HL-60 (cell line): ENCODE measurements around the gene RAB3C.

Source experiments
- GABPA ChIP-seq: IDR thresholded peaks from 2 replicates; pipeline ENCODE4 v1.6.1; 2012; ENCODE audit warnings: low read depth
- POLR2AphosphoS5 ChIP-seq: IDR thresholded peaks from 2 replicates; pipeline ENCODE4 v1.6.1; 2012; ENCODE audit warnings: low read depth
- SPI1 ChIP-seq: IDR thresholded peaks from 2 replicates; pipeline ENCODE4 v1.6.1; 2012; ENCODE audit warnings: low read depth, mild to moderate bottlenecking, borderline replicate concordance
- TF ChIP-seq, protein P1 (sequence below): IDR thresholded peaks from one replicate; pipeline ENCODE4 v1.5.1; 2011; ENCODE audit warnings: low read length, control low read depth, inconsistent platforms; ENCODE audit not compliant: insufficient read depth
- TF ChIP-seq, protein P2 (sequence below): IDR thresholded peaks from 2 replicates; pipeline ENCODE4 v1.6.1; 2012; ENCODE audit warnings: low read depth; ENCODE audit not compliant: insufficient replicate concordance

DNA sequence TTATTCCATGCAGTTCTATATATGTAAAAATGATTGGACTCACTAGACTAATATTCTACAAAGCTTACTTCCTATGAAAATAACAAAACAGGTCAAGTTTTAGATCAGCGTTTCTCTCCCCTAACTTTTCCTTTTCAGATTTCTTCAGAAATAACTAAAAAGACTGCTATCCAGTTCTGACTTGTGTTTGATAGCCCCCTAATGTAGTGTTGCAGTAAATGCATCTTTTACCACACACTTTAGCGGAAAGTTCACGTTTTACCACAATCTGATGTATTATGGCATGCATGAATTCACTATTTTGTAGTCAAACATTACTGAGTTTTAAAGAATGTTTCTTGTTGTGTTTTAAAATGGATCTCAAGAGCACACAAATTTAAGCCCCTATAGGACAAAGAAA is 292.7 kb downstream of the RAB3C start:
- TF ChIP-seq, protein P1, sequence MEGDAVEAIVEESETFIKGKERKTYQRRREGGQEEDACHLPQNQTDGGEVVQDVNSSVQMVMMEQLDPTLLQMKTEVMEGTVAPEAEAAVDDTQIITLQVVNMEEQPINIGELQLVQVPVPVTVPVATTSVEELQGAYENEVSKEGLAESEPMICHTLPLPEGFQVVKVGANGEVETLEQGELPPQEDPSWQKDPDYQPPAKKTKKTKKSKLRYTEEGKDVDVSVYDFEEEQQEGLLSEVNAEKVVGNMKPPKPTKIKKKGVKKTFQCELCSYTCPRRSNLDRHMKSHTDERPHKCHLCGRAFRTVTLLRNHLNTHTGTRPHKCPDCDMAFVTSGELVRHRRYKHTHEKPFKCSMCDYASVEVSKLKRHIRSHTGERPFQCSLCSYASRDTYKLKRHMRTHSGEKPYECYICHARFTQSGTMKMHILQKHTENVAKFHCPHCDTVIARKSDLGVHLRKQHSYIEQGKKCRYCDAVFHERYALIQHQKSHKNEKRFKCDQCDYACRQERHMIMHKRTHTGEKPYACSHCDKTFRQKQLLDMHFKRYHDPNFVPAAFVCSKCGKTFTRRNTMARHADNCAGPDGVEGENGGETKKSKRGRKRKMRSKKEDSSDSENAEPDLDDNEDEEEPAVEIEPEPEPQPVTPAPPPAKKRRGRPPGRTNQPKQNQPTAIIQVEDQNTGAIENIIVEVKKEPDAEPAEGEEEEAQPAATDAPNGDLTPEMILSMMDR, result no peak
- TF ChIP-seq SPI1 (no peak), POLR2AphosphoS5 (no peak), GABPA (no peak)
- TF ChIP-seq, protein P2, sequence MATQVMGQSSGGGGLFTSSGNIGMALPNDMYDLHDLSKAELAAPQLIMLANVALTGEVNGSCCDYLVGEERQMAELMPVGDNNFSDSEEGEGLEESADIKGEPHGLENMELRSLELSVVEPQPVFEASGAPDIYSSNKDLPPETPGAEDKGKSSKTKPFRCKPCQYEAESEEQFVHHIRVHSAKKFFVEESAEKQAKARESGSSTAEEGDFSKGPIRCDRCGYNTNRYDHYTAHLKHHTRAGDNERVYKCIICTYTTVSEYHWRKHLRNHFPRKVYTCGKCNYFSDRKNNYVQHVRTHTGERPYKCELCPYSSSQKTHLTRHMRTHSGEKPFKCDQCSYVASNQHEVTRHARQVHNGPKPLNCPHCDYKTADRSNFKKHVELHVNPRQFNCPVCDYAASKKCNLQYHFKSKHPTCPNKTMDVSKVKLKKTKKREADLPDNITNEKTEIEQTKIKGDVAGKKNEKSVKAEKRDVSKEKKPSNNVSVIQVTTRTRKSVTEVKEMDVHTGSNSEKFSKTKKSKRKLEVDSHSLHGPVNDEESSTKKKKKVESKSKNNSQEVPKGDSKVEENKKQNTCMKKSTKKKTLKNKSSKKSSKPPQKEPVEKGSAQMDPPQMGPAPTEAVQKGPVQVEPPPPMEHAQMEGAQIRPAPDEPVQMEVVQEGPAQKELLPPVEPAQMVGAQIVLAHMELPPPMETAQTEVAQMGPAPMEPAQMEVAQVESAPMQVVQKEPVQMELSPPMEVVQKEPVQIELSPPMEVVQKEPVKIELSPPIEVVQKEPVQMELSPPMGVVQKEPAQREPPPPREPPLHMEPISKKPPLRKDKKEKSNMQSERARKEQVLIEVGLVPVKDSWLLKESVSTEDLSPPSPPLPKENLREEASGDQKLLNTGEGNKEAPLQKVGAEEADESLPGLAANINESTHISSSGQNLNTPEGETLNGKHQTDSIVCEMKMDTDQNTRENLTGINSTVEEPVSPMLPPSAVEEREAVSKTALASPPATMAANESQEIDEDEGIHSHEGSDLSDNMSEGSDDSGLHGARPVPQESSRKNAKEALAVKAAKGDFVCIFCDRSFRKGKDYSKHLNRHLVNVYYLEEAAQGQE, result no peak
